C4-2B (cell line): ENCODE data around the gene POU1F1.
"Not testable (repeated sequence)": the region's sequence is repeated elsewhere in the genome, so short reads cannot be mapped to it uniquely, and the experiment has no call there.

Experiments used
- H3K27ac ChIP-seq: fragments of 450-650 bp; 2 replicates; pipeline ENCODE4 v1.5.1; 2017
- CTCF ChIP-seq: fragments of 450-650 bp; conservative IDR thresholded peaks from 2 replicates; pipeline ENCODE4 v1.5.1; 2017; ENCODE audit warnings: mild to moderate bottlenecking
- ZFX ChIP-seq: fragments of 450-650 bp; IDR thresholded peaks from 2 replicates; pipeline ENCODE4 v1.6.1; 2017

Gene POU1F1

GRCh38 chr3:87250009-87250408 is 26.4 kb downstream of the POU1F1 start:
- no peak overlapping the region for H3K27ac ChIP-seq
- no peak for TF ChIP-seq CTCF

DNA sequence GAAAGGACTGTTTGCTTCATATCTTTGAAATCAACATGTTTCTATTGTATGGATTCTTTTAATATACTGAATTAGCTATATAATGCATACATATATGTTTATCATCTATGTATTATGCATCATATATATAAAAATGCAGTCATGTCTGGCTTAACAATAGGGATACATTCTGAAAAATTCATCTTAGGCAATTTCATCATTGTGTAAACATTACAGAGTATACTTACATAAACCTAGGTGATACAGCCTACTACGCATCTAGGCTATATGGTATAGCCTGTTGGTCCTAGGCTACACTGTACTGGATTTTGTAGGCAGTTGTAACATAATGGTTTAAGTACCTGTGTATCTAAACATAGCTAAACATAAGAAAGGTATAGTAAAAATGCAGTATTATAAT is 27.6 kb downstream of the POU1F1 start:
- TF ChIP-seq ZFX (no peak), CTCF (no peak)
- H3K27ac ChIP-seq = no peak overlapping the region

GRCh38 chr3:87248231-87248630 is 28.2 kb downstream of the POU1F1 start:
- not testable (repeated sequence) for H3K27ac ChIP-seq

- TF ChIP-seq ZFX = no peak
- TF ChIP-seq CTCF = no peak
- no peak overlapping the region for H3K27ac ChIP-seq
Observed at GRCh38 chr3:87247430-87247773, 29.0 kb downstream of the POU1F1 start.

GRCh38 chr3:87246662-87247429 is 29.5 kb downstream of the POU1F1 start:
- TF ChIP-seq CTCF = no peak
- TF ChIP-seq ZFX = no peak
- no peak overlapping the region for H3K27ac ChIP-seq

DNA sequence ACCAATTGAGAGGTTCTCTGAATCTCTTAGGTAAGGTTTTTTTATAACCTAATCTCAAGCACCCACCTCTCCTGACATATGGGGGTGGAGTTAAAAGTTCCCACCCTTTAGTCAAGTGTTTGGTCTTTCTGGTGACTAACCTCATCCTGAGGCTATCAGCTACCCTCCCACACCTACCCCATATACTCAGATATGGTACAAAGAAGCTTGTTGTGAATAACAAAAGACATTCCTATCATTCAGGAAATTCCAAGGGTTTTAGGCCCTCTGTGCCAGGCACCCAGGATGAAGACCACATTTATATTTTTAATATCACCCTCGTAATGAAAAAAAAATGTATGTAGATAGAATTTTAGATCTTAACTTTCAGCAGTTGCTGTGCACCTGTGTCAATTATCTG is 40.3 kb downstream of the POU1F1 start:
- H3K27ac ChIP-seq = no peak overlapping the region
- no peak for TF ChIP-seq ZFX
- TF ChIP-seq CTCF = no peak

GRCh38 chr3:87233805-87234204 is 42.6 kb downstream of the POU1F1 start:
- no peak for TF ChIP-seq ZFX
- TF ChIP-seq CTCF = no peak
- H3K27ac ChIP-seq = no peak overlapping the region

- no peak overlapping the region for H3K27ac ChIP-seq
- TF ChIP-seq ZFX (no peak), CTCF (no peak)
Observed at GRCh38 chr3:87229113-87229512, 47.3 kb downstream of the POU1F1 start.
